Measurements from ENCODE around the gene TENT5A.

TENT5A gene

GRCh38 chr6:81764531-81764930, 12.1 kb upstream of the TENT5A start:
- H3K36me3 ChIP-seq, result no peaks in the 10 kb centered on the region
- no peak for DNase-seq
- no peaks in the 10 kb centered on the region for H3K27me3 ChIP-seq (ENCODE audit: insufficient read depth, low read depth, severe bottlenecking)
- TF ChIP-seq, protein P1, sequence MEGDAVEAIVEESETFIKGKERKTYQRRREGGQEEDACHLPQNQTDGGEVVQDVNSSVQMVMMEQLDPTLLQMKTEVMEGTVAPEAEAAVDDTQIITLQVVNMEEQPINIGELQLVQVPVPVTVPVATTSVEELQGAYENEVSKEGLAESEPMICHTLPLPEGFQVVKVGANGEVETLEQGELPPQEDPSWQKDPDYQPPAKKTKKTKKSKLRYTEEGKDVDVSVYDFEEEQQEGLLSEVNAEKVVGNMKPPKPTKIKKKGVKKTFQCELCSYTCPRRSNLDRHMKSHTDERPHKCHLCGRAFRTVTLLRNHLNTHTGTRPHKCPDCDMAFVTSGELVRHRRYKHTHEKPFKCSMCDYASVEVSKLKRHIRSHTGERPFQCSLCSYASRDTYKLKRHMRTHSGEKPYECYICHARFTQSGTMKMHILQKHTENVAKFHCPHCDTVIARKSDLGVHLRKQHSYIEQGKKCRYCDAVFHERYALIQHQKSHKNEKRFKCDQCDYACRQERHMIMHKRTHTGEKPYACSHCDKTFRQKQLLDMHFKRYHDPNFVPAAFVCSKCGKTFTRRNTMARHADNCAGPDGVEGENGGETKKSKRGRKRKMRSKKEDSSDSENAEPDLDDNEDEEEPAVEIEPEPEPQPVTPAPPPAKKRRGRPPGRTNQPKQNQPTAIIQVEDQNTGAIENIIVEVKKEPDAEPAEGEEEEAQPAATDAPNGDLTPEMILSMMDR (IDR thresholded peaks at IDR 0.05; ENCODE audit: low read depth, low read length), result no peak
- no peaks in the 10 kb centered on the region for H3K9me3 ChIP-seq (ENCODE audit: severe bottlenecking)
- H3K4me3 ChIP-seq (ENCODE audit: low read depth, low read length), result no peak overlapping the region
- no peak overlapping the region for H3K27ac ChIP-seq

DNA sequence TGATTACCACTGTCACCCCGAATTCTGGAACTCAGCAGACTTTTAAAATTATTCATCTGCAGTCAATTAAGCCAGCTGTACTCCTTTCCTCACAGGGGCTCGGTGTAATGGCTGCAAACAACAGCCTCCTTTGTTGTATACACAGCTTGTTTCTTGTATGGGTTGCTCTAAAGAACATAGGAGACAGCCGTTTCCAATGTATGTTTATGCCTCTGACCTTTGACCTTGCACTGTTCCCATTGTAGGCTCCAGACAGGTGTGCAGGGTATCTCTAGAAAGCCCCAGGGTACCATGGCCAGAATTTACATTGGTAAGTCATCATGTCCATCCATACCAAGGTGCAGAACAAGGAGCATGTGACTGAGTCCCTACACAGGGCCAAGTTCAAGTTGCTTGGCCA, 11.5 kb upstream of the TENT5A start:
- Histone ChIP-seq H3K36me3 (no peaks in the 10 kb centered on the region), H3K9me3 (ENCODE audit: severe bottlenecking) (no peaks in the 10 kb centered on the region), H3K27ac (no peak overlapping the region), H3K4me3 (ENCODE audit: low read depth, low read length) (no peak overlapping the region), H3K27me3 (ENCODE audit: insufficient read depth, low read depth, severe bottlenecking) (no peaks in the 10 kb centered on the region)
- TF ChIP-seq, protein P1 (IDR thresholded peaks at IDR 0.05; ENCODE audit: low read depth, low read length), result no peak
- DNase-seq, result no peak

DNA sequence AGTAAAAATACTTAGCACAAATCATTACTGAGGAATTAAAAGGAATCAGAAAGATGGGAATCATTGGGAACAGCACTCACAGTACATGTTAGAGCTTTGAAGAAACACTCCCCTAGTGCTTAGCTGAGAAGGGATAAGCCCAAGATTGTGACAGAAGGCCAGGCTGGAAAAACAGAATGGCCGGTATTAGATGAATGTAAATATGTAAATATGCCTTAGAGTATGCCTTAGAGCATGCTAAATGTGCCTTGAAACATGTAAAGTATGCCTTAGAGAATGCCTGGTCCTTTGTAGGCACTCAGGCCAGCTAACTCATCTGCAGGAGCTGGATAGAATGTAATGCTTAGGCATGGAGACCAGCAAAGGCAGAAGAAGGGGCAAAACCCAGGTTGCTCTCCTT, 10.6 kb upstream of the TENT5A start:
- DNase-seq, result no peak
- Histone ChIP-seq H3K4me3 (ENCODE audit: low read depth, low read length) (no peak overlapping the region), H3K36me3 (no peaks in the 10 kb centered on the region), H3K27ac (peak overlapping the region; percentile 14), H3K9me3 (ENCODE audit: severe bottlenecking) (no peaks in the 10 kb centered on the region), H3K27me3 (ENCODE audit: insufficient read depth, low read depth, severe bottlenecking) (no peaks in the 10 kb centered on the region)
- TF ChIP-seq, protein P1 (IDR thresholded peaks at IDR 0.05; ENCODE audit: low read depth, low read length), result no peak

GRCh38 chr6:81762606-81763005, 10.1 kb upstream of the TENT5A start:
- H3K27me3 ChIP-seq (ENCODE audit: insufficient read depth, low read depth, severe bottlenecking), result no peaks in the 10 kb centered on the region
- no peaks in the 10 kb centered on the region for H3K36me3 ChIP-seq
- TF ChIP-seq, protein P1 (IDR thresholded peaks at IDR 0.05; ENCODE audit: low read depth, low read length), result no peak
- H3K4me3 ChIP-seq (ENCODE audit: low read depth, low read length), result no peak overlapping the region
- no peaks in the 10 kb centered on the region for H3K9me3 ChIP-seq (ENCODE audit: severe bottlenecking)
- DNase-seq, result no peak
- peak overlapping the region; percentile 14 for H3K27ac ChIP-seq

DNA sequence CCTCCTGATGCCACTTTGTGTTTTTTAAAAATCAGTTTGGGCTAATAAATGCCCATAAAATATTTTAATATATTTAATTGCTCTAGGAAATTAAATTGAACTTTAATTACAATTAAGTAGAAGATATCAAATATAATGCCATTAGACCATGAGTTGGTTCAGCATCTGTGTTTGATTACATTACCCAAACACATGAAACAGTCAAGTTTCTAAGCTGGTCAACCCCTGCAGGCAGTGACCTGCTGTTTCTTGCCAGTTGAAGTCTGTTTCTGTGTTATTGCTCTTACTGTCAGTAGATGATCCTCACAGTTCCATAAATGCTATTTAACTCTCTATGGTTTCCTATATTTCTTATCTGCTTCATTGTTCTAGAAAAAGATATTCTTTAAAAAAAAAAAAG, 9.7 kb upstream of the TENT5A start:
- Histone ChIP-seq H3K4me3 (ENCODE audit: low read depth, low read length) (no peak overlapping the region), H3K36me3 (no peaks in the 10 kb centered on the region), H3K27me3 (ENCODE audit: insufficient read depth, low read depth, severe bottlenecking) (no peaks in the 10 kb centered on the region), H3K27ac (peak overlapping the region; percentile 14; the same call in 1 of the 2 replicates), H3K9me3 (ENCODE audit: severe bottlenecking) (no peaks in the 10 kb centered on the region)
- TF ChIP-seq, protein P1 (IDR thresholded peaks at IDR 0.05; ENCODE audit: low read depth, low read length), result no peak
- no peak for DNase-seq

- Histone ChIP-seq H3K27ac (no peak overlapping the region), H3K9me3 (ENCODE audit: severe bottlenecking) (no peaks in the 10 kb centered on the region), H3K4me3 (ENCODE audit: low read depth, low read length) (no peak overlapping the region), H3K27me3 (ENCODE audit: insufficient read depth, low read depth, severe bottlenecking) (no peaks in the 10 kb centered on the region), H3K36me3 (no peaks in the 10 kb centered on the region)
- no peak for DNase-seq
- TF ChIP-seq, protein P1 (IDR thresholded peaks at IDR 0.05; ENCODE audit: low read depth, low read length), result no peak
These were observed 8.7 kb upstream of the TENT5A start for GRCh38 chr6:81761197-81761596.

All from WERI-Rb-1 (cell line).